WTC11 (cell line): ENCODE data around the gene BANF2.

Experiments
- CREB1 ChIP-seq: sonication (generic); formaldehyde crosslinking; IDR thresholded peaks from 2 replicates; pipeline ENCODE4 v1.8.0; 2023; ENCODE audit warnings: mild to moderate bottlenecking, missing genetic modification reagents
- E2F1 ChIP-seq: sonication (generic); formaldehyde crosslinking; IDR thresholded peaks from 2 replicates; pipeline ENCODE4 v1.8.0; 2022; ENCODE audit warnings: mild to moderate bottlenecking, missing genetic modification reagents
- MAX ChIP-seq: sonication (generic); formaldehyde crosslinking; IDR thresholded peaks from 2 replicates; pipeline ENCODE4 v1.8.0; 2022; ENCODE audit warnings: mild to moderate bottlenecking, missing genetic modification reagents
- NFYB ChIP-seq: sonication (generic); formaldehyde crosslinking; conservative IDR thresholded peaks from 2 replicates; pipeline ENCODE4 v1.8.0; 2022; ENCODE audit warnings: low read depth, missing genetic modification reagents
- NR1H2 ChIP-seq: sonication (generic); formaldehyde crosslinking; IDR thresholded peaks from 2 replicates; pipeline ENCODE4 v1.9.0; 2021; ENCODE audit warnings: mild to moderate bottlenecking, moderate library complexity, missing genetic modification reagents
- SOX15 ChIP-seq: fragments of 250-450 bp; sonication (Bioruptor Pico); IDR thresholded peaks from 2 replicates; pipeline ENCODE4 v1.9.0; 2021; ENCODE audit warnings: mild to moderate bottlenecking
- TEAD4 ChIP-seq: sonication (generic); formaldehyde crosslinking; IDR thresholded peaks from 2 replicates; pipeline ENCODE4 v1.8.0; 2022; ENCODE audit warnings: mild to moderate bottlenecking, missing genetic modification reagents
- ZNF121 ChIP-seq: sonication (generic); formaldehyde crosslinking; IDR thresholded peaks from 2 replicates; pipeline ENCODE4 v1.8.0; 2023; ENCODE audit warnings: missing genetic modification reagents
- TF ChIP-seq, protein P1 (sequence below): fragments of 200-600 bp; IDR thresholded peaks from 2 replicates; pipeline ENCODE4 v1.8.0; 2022; ENCODE audit warnings: antibody characterized with exemption
- TF ChIP-seq, protein P2 (sequence below): sonication (generic); formaldehyde crosslinking; IDR thresholded peaks from 2 replicates; pipeline ENCODE4 v1.8.1; 2023; ENCODE audit warnings: mild to moderate bottlenecking, missing genetic modification reagents, moderate library complexity

GRCh38 chr20:17735206-17735804 is 35.5 kb downstream of the BANF2 start:
- TF ChIP-seq, protein P1, sequence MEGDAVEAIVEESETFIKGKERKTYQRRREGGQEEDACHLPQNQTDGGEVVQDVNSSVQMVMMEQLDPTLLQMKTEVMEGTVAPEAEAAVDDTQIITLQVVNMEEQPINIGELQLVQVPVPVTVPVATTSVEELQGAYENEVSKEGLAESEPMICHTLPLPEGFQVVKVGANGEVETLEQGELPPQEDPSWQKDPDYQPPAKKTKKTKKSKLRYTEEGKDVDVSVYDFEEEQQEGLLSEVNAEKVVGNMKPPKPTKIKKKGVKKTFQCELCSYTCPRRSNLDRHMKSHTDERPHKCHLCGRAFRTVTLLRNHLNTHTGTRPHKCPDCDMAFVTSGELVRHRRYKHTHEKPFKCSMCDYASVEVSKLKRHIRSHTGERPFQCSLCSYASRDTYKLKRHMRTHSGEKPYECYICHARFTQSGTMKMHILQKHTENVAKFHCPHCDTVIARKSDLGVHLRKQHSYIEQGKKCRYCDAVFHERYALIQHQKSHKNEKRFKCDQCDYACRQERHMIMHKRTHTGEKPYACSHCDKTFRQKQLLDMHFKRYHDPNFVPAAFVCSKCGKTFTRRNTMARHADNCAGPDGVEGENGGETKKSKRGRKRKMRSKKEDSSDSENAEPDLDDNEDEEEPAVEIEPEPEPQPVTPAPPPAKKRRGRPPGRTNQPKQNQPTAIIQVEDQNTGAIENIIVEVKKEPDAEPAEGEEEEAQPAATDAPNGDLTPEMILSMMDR = no peak
- TF ChIP-seq NR1H2 (no peak), ZNF121 (CRISPR knock-in tag) (no peak), SOX15 (CRISPR knock-in tag) (no peak), NFYB (no peak), CREB1 (CRISPR knock-in tag) (no peak), MAX (CRISPR knock-in tag) (no peak), TEAD4 (CRISPR knock-in tag) (no peak), E2F1 (CRISPR knock-in tag) (no peak)
- TF ChIP-seq, protein P2, sequence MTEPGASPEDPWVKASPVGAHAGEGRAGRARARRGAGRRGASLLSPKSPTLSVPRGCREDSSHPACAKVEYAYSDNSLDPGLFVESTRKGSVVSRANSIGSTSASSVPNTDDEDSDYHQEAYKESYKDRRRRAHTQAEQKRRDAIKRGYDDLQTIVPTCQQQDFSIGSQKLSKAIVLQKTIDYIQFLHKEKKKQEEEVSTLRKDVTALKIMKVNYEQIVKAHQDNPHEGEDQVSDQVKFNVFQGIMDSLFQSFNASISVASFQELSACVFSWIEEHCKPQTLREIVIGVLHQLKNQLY (CRISPR knock-in tag) = no peak
